ENCODE measurements around the gene RPL26.
"Not testable (repeated sequence)": the region's sequence is repeated elsewhere in the genome, so short reads cannot be mapped to it uniquely, and the experiment has no call there.

Gene RPL26

GRCh38 chr17:8373856-8374255, 9.1 kb downstream of the RPL26 start:
- DNase-seq; in situ Hi-C loops (cut with MboI; ENCODE audit: low pct_unique_long_range_greater_than_20kb, low sequenced_read_pairs): not testable (repeated sequence)

GRCh38 chr17:8372422-8372821, 10.6 kb downstream of the RPL26 start:
- in situ Hi-C loops (cut with MboI; ENCODE audit: low pct_unique_long_range_greater_than_20kb, low sequenced_read_pairs) = no loop called here
- DNase-seq = no peak

GRCh38 chr17:8371786-8372185, 11.2 kb downstream of the RPL26 start:
- DNase-seq = no peak
- in situ Hi-C loops (cut with MboI; ENCODE audit: low pct_unique_long_range_greater_than_20kb, low sequenced_read_pairs) = no loop called here

GRCh38 chr17:8369944-8370343, 13.0 kb downstream of the RPL26 start:
- in situ Hi-C loops (cut with MboI; ENCODE audit: low pct_unique_long_range_greater_than_20kb, low sequenced_read_pairs) = no loop called here

GRCh38 chr17:8368193-8368592, 14.8 kb downstream of the RPL26 start:
- in situ Hi-C loops (cut with MboI; ENCODE audit: low pct_unique_long_range_greater_than_20kb, low sequenced_read_pairs) = no loop called here

More at GRCh38 chr17:8369944-8370343, 13.0 kb downstream of the RPL26 start:
- peak; percentile 47 for DNase-seq

GRCh38 chr17:8366231-8366630, 16.8 kb downstream of the RPL26 start:
- in situ Hi-C loops (cut with MboI; ENCODE audit: low pct_unique_long_range_greater_than_20kb, low sequenced_read_pairs) = no loop called here
- no peak for DNase-seq

More at GRCh38 chr17:8368193-8368592, 14.8 kb downstream of the RPL26 start:
- no peak for DNase-seq

- no peak for DNase-seq
- in situ Hi-C loops (cut with MboI; ENCODE audit: low pct_unique_long_range_greater_than_20kb, low sequenced_read_pairs) = no loop called here
These were observed 17.9 kb downstream of the RPL26 start for GRCh38 chr17:8365143-8365542.

GRCh38 chr17:8362651-8363332, 20.2 kb downstream of the RPL26 start:
- in situ Hi-C loops (cut with MboI; ENCODE audit: low pct_unique_long_range_greater_than_20kb, low sequenced_read_pairs) = no loop called here

GRCh38 chr17:8360751-8361150, 22.2 kb downstream of the RPL26 start:
- in situ Hi-C loops (cut with MboI; ENCODE audit: low pct_unique_long_range_greater_than_20kb, low sequenced_read_pairs) = no loop called here
- DNase-seq = no peak

More at GRCh38 chr17:8362651-8363332, 20.2 kb downstream of the RPL26 start:
- DNase-seq = no peak

GRCh38 chr17:8360260-8360659, 22.7 kb downstream of the RPL26 start:
- no peak for DNase-seq
- in situ Hi-C loops (cut with MboI; ENCODE audit: low pct_unique_long_range_greater_than_20kb, low sequenced_read_pairs) = no loop called here

- in situ Hi-C loops (cut with MboI; ENCODE audit: low pct_unique_long_range_greater_than_20kb, low sequenced_read_pairs) = no loop called here
These were observed 23.2 kb downstream of the RPL26 start for GRCh38 chr17:8359769-8360168.

GRCh38 chr17:8357910-8358309, 25.1 kb downstream of the RPL26 start:
- in situ Hi-C loops (cut with MboI; ENCODE audit: low pct_unique_long_range_greater_than_20kb, low sequenced_read_pairs) = no loop called here
- no peak for DNase-seq

More at GRCh38 chr17:8359769-8360168, 23.2 kb downstream of the RPL26 start:
- DNase-seq = peak; percentile 43

GRCh38 chr17:8354236-8354635, 28.8 kb downstream of the RPL26 start:
- in situ Hi-C loops (cut with MboI; ENCODE audit: low pct_unique_long_range_greater_than_20kb, low sequenced_read_pairs) = no loop called here
- DNase-seq = no peak

GRCh38 chr17:8353736-8354135, 29.3 kb downstream of the RPL26 start:
- in situ Hi-C loops (cut with MboI; ENCODE audit: low pct_unique_long_range_greater_than_20kb, low sequenced_read_pairs) = no loop called here
- no peak for DNase-seq

GRCh38 chr17:8350339-8350738, 32.7 kb downstream of the RPL26 start:
- in situ Hi-C loops (cut with MboI; ENCODE audit: low pct_unique_long_range_greater_than_20kb, low sequenced_read_pairs) = no loop called here

GRCh38 chr17:8347001-8347400, 36.0 kb downstream of the RPL26 start:
- in situ Hi-C loops (cut with MboI; ENCODE audit: low pct_unique_long_range_greater_than_20kb, low sequenced_read_pairs); DNase-seq: not testable (repeated sequence)

More at GRCh38 chr17:8350339-8350738, 32.7 kb downstream of the RPL26 start:
- no peak for DNase-seq

GRCh38 chr17:8345951-8346665, 36.9 kb downstream of the RPL26 start:
- in situ Hi-C loops (cut with MboI; ENCODE audit: low pct_unique_long_range_greater_than_20kb, low sequenced_read_pairs) = no loop called here
- DNase-seq = no peak

GRCh38 chr17:8345052-8345690, 37.8 kb downstream of the RPL26 start:
- in situ Hi-C loops (cut with MboI; ENCODE audit: low pct_unique_long_range_greater_than_20kb, low sequenced_read_pairs) = no loop called here

GRCh38 chr17:8341456-8341855, 41.5 kb downstream of the RPL26 start:
- in situ Hi-C loops (cut with MboI; ENCODE audit: low pct_unique_long_range_greater_than_20kb, low sequenced_read_pairs) = no loop called here
- DNase-seq = no peak

More at GRCh38 chr17:8345052-8345690, 37.8 kb downstream of the RPL26 start:
- DNase-seq = peak; percentile 50

GRCh38 chr17:8339540-8339939, 43.5 kb downstream of the RPL26 start, which contains the start of gene ODF4:
Gene ODF4 (plus strand): TSS chr17:8339840. CDS start chr17:8340052, 212 bp downstream.
- in situ Hi-C loops (cut with MboI; ENCODE audit: low pct_unique_long_range_greater_than_20kb, low sequenced_read_pairs) = no loop called here
- no peak for DNase-seq

Measured in KBM-7 (cell line).